GM10266 (cell line): ENCODE data around the gene ALDH3B1.

Experiments used
- DNase-seq: peaks from one replicate; pipeline ENCODE4 v3.0.0; 2012; ENCODE audit errors: extremely low spot score
- TF ChIP-seq, protein P1 (sequence below): IDR thresholded peaks from 2 replicates; pipeline ENCODE4 v1.5.1; 2012; ENCODE audit warnings: mild to moderate bottlenecking, low read depth; ENCODE audit not compliant: control insufficient read depth, insufficient read depth; ENCODE audit errors: missing control alignments

Gene ALDH3B1

DNA sequence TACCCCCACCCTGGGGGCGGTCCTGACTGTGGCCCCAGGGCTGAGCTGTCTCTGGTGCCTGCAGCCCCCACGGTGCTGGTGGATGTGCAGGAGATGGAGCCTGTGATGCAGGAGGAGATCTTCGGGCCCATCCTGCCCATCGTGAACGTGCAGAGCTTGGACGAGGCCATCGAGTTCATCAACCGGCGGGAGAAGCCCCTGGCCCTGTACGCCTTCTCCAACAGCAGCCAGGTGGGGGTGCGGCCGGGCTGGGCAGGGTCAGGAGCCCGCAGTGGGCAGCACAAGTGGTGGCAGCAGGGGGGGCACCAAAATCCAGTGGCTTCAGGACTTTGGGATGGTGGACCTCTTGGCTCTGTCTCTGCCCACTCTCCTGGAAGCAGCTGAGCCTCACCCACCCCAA is 12.4 kb downstream of the ALDH3B1 start:
- TF ChIP-seq, protein P1, sequence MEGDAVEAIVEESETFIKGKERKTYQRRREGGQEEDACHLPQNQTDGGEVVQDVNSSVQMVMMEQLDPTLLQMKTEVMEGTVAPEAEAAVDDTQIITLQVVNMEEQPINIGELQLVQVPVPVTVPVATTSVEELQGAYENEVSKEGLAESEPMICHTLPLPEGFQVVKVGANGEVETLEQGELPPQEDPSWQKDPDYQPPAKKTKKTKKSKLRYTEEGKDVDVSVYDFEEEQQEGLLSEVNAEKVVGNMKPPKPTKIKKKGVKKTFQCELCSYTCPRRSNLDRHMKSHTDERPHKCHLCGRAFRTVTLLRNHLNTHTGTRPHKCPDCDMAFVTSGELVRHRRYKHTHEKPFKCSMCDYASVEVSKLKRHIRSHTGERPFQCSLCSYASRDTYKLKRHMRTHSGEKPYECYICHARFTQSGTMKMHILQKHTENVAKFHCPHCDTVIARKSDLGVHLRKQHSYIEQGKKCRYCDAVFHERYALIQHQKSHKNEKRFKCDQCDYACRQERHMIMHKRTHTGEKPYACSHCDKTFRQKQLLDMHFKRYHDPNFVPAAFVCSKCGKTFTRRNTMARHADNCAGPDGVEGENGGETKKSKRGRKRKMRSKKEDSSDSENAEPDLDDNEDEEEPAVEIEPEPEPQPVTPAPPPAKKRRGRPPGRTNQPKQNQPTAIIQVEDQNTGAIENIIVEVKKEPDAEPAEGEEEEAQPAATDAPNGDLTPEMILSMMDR, result no peak
- DNase-seq, result no peak

DNA sequence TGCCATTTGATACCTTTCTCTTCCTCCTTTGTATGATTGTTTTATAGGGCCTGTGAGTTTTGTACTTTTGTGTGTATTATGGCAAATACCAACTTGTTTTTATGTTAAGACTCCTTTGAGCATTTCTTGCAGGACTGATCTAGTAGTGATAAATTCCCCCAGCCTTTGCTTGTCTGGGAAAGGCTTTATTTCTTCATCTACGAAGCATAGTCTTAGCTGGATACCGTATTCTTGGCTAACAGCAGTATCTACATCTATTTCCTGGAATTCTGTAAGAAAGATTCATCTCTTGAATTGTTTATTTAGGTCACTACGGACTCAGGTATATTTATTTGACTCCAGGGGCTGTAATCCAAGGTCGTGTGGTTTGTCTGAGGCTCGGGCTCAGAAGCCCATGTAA is 14.4 kb downstream of the ALDH3B1 start:
- TF ChIP-seq, protein P1, result no peak
- DNase-seq, result no peak

DNA sequence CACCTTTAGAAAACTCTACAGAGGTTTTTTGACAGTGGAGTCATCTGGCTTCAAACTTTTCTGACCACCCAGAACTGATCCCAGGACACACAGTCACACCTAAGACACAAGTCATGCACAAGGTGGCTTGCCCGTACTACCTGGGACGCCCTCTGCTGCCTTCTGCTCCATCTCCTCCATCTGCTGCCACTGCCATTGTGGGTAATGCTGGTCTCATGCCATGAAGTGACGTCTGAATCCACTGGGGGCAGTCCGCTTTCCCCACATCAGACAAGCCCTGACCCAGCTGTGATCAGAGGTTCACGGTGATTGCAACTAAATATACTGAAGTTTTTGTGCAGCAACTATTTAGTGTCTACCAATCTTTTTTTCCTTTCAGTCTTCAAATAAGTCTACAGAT is 14.9 kb downstream of the ALDH3B1 start:
- no peak for DNase-seq
- TF ChIP-seq, protein P1, result no peak

DNA sequence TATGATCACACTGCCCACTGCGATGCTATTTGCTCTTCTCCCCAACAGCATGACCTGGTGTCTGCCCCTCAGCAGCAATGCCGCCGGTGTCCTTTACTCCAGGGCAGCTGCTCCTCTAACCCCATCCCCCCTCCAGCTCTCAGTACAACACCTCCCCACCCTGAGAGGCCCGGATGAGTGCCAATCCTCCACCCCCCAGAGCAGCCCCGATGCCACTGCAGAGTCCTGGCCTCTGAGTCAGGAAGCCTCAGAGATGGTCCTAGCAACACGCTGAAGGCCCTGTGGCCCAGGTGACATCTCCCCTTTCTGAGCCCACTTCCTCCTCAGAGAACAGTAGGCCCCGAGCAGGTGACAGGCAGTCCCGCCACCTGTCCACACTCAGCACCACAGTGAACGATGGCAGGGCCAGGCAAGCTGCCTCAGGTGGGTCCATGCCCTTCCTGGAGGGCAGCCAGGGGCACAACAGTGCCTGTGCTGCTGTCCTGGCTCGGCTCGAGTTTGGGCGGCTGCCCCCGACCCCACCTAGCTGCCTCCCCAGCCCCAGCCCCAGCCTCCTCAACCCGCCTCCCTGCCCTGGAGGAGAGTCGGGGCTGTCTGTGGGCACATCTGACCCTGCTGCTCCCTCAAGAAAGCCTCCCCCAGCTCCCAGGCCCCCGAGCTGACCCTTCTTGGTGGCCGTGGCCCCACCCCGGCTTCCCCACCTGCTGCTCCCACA is 16.4 kb downstream of the ALDH3B1 start:
- DNase-seq, result no peak
- TF ChIP-seq, protein P1, result no peak

DNA sequence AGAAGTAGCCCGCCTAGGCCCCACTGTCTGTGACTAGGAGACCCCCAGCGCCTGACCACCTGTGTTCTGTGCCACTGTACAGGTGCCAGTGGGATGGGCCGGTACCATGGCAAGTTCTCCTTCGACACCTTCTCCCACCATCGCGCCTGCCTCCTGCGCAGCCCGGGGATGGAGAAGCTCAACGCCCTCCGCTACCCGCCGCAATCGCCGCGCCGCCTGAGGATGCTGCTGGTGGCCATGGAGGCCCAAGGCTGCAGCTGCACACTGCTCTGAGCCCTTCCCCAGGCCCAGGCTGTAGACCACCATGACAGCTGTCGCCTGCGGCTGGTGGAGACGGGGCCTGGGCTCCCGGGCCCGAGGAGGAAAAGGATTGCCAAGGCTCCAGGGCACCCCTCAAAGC is 17.5 kb downstream of the ALDH3B1 start:
- DNase-seq, result no peak
- TF ChIP-seq, protein P1, result no peak

DNA sequence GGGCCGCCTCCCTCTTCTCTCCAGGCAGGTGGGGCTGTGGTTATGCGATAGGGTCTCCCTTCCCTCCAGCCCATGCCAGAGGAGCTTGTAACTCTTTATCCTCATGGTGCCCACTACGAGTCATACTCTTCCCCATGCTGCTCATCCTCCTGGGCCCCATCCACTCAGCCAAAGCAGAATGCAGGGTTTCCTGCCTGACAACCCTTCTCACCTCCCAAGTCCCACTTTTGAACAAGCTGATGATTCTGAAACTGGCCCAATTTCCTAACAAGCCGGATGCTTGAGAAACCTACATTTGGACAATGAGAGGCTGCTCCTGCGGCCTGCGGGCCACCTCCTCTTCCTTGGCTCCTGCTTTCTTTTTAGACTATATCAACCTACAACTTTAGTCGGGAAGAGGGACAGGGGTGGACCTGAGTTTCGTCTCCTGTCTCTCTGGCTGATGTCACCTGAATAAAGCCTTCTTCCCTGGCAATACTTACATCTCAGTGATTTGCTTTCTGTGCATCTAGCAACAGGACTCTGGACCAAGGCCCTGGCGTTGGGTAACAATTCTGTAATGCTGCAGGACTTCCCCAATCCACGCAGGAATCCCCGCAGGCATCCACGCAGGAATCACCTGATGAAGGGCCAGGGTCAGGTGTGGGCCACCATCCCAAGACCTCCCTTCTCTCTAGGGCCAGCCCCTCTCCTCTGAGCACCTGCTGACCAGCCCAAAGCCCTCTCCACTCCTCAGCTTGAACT is 18.8 kb downstream of the ALDH3B1 start:
- TF ChIP-seq, protein P1, result no peak
- DNase-seq, result no peak

DNA sequence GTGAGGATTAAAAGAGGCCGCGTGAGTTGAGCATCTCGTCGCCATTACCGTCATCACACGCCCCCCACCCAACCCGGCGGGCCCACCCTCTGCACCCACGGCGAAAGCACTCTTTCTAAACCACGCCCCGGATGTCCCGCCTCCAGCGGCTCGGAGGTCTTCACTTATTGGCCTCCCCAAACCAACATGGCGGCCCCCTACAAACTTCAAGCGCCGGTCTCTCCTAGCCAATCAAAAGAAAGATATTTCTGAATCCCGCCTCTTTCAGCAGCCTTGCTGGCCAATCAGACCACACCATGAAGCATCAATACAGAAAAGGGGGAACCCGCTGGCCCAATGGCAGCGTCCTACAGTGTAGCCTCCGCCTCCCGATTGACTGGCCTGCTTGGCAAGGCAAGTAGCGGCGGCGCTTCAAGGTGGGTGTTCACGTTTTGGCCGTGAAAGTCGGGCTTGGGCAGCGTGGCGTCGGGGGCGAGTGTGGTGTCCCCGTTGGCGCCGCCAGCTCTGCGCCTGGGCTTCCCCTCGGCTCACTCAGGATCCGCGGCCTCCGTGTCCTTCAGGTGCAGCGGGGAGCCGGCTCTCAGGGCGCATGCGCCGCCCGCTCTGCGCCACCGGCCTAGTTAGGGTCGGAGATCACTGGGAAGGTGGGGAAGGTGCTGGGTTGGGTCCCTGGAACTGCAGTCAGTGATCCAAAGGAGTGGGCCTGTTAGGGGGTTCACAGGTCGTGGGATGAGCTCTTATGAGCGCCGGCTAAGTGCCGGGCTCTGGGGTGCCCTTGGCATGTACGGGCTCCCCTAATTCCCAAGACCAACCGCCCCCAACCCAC is 20.4 kb downstream of the ALDH3B1 start, which contains the start of gene NDUFS8:
TSS of gene NDUFS8 (plus strand) at position 364 of the 826 bp plus-strand sequence. CDS start 1,471 bp downstream, outside the sequence.
- TF ChIP-seq, protein P1, result no peak
- DNase-seq, result peak; percentile 100
